HepG2 (cell line): Measurements from ENCODE around the gene TADA3.

ENCODE experiments used
- FOXA1 ChIP-seq, 2 experiments: fragments of 450-650 bp in 1 of 2; sonication (generic) in 1 of 2; formaldehyde crosslinking in 1 of 2; IDR thresholded peaks; 2 replicates each; pipeline versions ENCODE4 v1.4.0 to v1.6.1; 2016 to 2020; ENCODE audit warnings: missing genetic modification reagents in 1 of 2
- POLR2A ChIP-seq, 2 experiments: IDR thresholded peaks; 2 replicates each; pipeline ENCODE4 v1.6.1; 2011; ENCODE audit warnings: low read depth in 2 of 2, low read length in 2 of 2, mild to moderate bottlenecking in 1 of 2, moderate library complexity in 1 of 2; ENCODE audit not compliant: insufficient read depth in 1 of 2
- SMARCC2 ChIP-seq: fragments of 450-650 bp; IDR thresholded peaks from 2 replicates; pipeline ENCODE4 v1.6.1; 2017; ENCODE audit warnings: antibody characterized with exemption, mild to moderate bottlenecking
- SMC3 ChIP-seq: IDR thresholded peaks from 2 replicates; pipeline ENCODE4 v1.6.1; 2011; ENCODE audit warnings: low read length, improper control_type of control experiment
- STAG1 ChIP-seq: sonication (generic); formaldehyde crosslinking; IDR thresholded peaks from 2 replicates; pipeline ENCODE4 v1.4.0; 2020; ENCODE audit warnings: missing genetic modification reagents
- ZNF101 ChIP-seq: sonication (generic); formaldehyde crosslinking; IDR thresholded peaks from 2 replicates; pipeline ENCODE4 v1.4.0; 2020; ENCODE audit warnings: mild to moderate bottlenecking, low read depth, missing genetic modification reagents, borderline replicate concordance
- ZNF510 ChIP-seq: sonication (generic); formaldehyde crosslinking; IDR thresholded peaks from 2 replicates; pipeline ENCODE4 v1.4.0; 2020; ENCODE audit warnings: low read depth, mild to moderate bottlenecking, missing genetic modification reagents
- ZNF839 ChIP-seq: sonication (generic); formaldehyde crosslinking; IDR thresholded peaks from 2 replicates; pipeline ENCODE4 v1.4.0; 2020; ENCODE audit warnings: missing genetic modification reagents, mild to moderate bottlenecking, borderline replicate concordance
- TF ChIP-seq, protein P1 (sequence below): sonication (generic); formaldehyde crosslinking; IDR thresholded peaks from 2 replicates; pipeline ENCODE4 v1.5.0; 2020; ENCODE audit warnings: mild to moderate bottlenecking, missing genetic modification reagents, moderate library complexity
- TF ChIP-seq, protein P2 (sequence below): sonication (generic); formaldehyde crosslinking; conservative IDR thresholded peaks from 2 replicates; pipeline ENCODE4 v1.4.0; 2020; ENCODE audit warnings: missing genetic modification reagents
- TF ChIP-seq, protein P3 (sequence below): sonication (generic); formaldehyde crosslinking; IDR thresholded peaks from 2 replicates; pipeline ENCODE4 v1.4.0; 2020; ENCODE audit warnings: missing genetic modification reagents, borderline replicate concordance

DNA sequence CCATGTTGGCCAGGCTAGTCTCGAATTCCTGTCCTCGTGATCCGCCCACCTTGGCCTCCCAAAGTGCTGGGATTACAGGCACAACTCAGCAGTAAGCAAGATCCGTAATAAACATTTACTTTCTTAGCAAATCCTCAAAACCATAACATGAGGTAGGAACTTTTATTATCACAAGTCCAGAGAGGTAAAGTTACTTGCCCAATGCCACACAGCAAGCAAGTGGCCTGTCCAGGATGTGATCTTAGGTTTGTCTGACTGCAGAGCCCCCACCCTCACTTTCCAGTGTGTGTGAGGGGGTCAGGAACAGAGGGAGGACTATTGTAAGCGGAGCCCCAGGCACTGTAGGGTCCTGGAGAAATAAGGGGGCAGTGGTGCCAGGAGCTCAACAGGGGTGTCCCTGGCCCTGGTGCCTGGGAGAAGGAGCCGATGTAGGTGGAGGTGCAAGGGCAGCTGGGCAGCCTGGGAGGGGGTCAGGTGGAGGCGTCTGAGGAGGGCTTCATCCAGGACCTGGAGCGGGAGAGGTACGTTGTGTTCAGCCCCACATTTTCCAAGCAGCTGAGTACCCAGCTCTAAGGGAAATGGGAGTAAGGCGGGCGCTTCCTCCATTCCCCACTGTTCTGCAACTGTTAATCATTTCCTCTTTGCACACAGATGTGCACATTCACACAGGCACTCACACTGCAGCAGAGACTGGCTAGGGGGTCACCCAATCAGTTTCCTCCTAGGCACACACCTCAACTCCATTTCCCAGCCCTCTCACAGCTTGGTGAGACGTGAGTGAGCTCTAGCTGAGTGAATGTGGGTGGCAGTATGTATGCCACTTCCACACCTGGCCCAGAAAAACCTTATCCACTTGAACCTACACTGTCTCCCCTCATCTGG lies 45.7 kb upstream of the TADA3 start:
- TF ChIP-seq, protein P1, sequence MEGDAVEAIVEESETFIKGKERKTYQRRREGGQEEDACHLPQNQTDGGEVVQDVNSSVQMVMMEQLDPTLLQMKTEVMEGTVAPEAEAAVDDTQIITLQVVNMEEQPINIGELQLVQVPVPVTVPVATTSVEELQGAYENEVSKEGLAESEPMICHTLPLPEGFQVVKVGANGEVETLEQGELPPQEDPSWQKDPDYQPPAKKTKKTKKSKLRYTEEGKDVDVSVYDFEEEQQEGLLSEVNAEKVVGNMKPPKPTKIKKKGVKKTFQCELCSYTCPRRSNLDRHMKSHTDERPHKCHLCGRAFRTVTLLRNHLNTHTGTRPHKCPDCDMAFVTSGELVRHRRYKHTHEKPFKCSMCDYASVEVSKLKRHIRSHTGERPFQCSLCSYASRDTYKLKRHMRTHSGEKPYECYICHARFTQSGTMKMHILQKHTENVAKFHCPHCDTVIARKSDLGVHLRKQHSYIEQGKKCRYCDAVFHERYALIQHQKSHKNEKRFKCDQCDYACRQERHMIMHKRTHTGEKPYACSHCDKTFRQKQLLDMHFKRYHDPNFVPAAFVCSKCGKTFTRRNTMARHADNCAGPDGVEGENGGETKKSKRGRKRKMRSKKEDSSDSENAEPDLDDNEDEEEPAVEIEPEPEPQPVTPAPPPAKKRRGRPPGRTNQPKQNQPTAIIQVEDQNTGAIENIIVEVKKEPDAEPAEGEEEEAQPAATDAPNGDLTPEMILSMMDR: no peak
- no peak for TF ChIP-seq SMARCC2
- TF ChIP-seq ZNF510: no peak
- no peak for TF ChIP-seq ZNF101
- TF ChIP-seq STAG1 (CRISPR knock-in tag): no peak
- no peak for TF ChIP-seq ZNF839
- TF ChIP-seq POLR2A (IDR thresholded peaks at IDR 0.05; ENCODE audit: insufficient read depth in 1 of 2, low read depth in 2 of 2, low read length in 2 of 2): no peak; a peak in 1 of 4 replicates
- TF ChIP-seq, protein P2, sequence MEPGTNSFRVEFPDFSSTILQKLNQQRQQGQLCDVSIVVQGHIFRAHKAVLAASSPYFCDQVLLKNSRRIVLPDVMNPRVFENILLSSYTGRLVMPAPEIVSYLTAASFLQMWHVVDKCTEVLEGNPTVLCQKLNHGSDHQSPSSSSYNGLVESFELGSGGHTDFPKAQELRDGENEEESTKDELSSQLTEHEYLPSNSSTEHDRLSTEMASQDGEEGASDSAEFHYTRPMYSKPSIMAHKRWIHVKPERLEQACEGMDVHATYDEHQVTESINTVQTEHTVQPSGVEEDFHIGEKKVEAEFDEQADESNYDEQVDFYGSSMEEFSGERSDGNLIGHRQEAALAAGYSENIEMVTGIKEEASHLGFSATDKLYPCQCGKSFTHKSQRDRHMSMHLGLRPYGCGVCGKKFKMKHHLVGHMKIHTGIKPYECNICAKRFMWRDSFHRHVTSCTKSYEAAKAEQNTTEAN: no peak
- TF ChIP-seq SMC3: no peak
- TF ChIP-seq, protein P3, sequence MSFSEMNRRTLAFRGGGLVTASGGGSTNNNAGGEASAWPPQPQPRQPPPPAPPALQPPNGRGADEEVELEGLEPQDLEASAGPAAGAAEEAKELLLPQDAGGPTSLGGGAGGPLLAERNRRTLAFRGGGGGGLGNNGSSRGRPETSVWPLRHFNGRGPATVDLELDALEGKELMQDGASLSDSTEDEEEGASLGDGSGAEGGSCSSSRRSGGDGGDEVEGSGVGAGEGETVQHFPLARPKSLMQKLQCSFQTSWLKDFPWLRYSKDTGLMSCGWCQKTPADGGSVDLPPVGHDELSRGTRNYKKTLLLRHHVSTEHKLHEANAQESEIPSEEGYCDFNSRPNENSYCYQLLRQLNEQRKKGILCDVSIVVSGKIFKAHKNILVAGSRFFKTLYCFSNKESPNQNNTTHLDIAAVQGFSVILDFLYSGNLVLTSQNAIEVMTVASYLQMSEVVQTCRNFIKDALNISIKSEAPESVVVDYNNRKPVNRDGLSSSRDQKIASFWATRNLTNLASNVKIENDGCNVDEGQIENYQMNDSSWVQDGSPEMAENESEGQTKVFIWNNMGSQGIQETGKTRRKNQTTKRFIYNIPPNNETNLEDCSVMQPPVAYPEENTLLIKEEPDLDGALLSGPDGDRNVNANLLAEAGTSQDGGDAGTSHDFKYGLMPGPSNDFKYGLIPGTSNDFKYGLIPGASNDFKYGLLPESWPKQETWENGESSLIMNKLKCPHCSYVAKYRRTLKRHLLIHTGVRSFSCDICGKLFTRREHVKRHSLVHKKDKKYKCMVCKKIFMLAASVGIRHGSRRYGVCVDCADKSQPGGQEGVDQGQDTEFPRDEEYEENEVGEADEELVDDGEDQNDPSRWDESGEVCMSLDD (CRISPR knock-in tag): no peak
- no peak for TF ChIP-seq FOXA1 (IDR thresholded peaks at IDR 0.05)
- TF ChIP-seq FOXA1 (CRISPR knock-in tag; IDR thresholded peaks at IDR 0.05): no peak
